Suprapubic skin (tissue), 4 donors: ENCODE data around the gene DYNC2LI1. TPM values are rescaled to one million over a fixed set of nuclear protein-coding genes. Genes with fewer than 3 reads are reported as not detected.

ENCODE experiments used
- DNase-seq, 2 donors: peaks; one replicate each; pipeline ENCODE4 v3.0.0-alpha.2; 2019; ENCODE audit warnings: low spot score in 2 of 2
- H3K27ac ChIP-seq: fragments of 200-600 bp; sonication (generic); one replicate; pipeline ENCODE4 v1.5.1; 2019
- H3K27me3 ChIP-seq: fragments of 200-600 bp; sonication (generic); one replicate; pipeline ENCODE4 v1.5.1; 2019
- H3K36me3 ChIP-seq: fragments of 200-600 bp; sonication (generic); one replicate; pipeline ENCODE4 v1.5.1; 2019
- H3K4me1 ChIP-seq: fragments of 200-600 bp; sonication (generic); one replicate; pipeline ENCODE4 v1.5.1; 2019
- H3K4me3 ChIP-seq: fragments of 200-600 bp; sonication (generic); one replicate; pipeline ENCODE4 v1.5.1; 2019; ENCODE audit warnings: mild to moderate bottlenecking
- H3K9me3 ChIP-seq: fragments of 200-600 bp; sonication (generic); one replicate; pipeline ENCODE4 v1.5.1; 2019
- CTCF ChIP-seq, 2 donors: fragments of 200-600 bp in 1 of 2; fragments of 450-650 bp in 1 of 2; sonication (generic) in 1 of 2; IDR thresholded peaks; one replicate each; pipeline ENCODE4 v1.5.1; 2016 to 2019; ENCODE audit warnings: antibody characterized with exemption in 2 of 2, mild to moderate bottlenecking in 1 of 2, moderate library complexity in 1 of 2
- EP300 ChIP-seq: sonication (generic); formaldehyde crosslinking; IDR thresholded peaks from one replicate; pipeline ENCODE4 v1.6.1; 2017; ENCODE audit warnings: antibody characterized with exemption
- POLR2A ChIP-seq, 2 donors: fragments of 450-650 bp; IDR thresholded peaks; one replicate each; pipeline ENCODE4 v1.6.1; 2017; ENCODE audit warnings: antibody characterized with exemption in 2 of 2, mild to moderate bottlenecking in 2 of 2, moderate library complexity in 2 of 2
- POLR2AphosphoS5 ChIP-seq, 3 donors: sonication (generic); formaldehyde crosslinking; IDR thresholded peaks; one replicate each; pipeline ENCODE4 v1.6.1; 2017; ENCODE audit warnings: antibody characterized with exemption in 3 of 3
- WGBS: methylation state at CpG from one replicate; pipeline ENCODE4 v1.1.5; 2018; 5-methylcytosine and 5-hydroxymethylcytosine counted together
- total RNA-seq, 4 donors: library from RNA; depleted of rRNA; stranded (reverse); fragments of >200 nt; gene quantifications; one replicate each; pipeline ENCODE4 v1.1.0, GENCODE V29; 2016

Gene DYNC2LI1
- total RNA-seq, 4 donors from 2014 or later, result 9.8 to 48.9 (median 21.2) TPM

GRCh38 chr2:43810888-43811287, 37.0 kb downstream of the DYNC2LI1 start:
- Histone ChIP-seq H3K4me3 (no peak overlapping the region), H3K36me3 (peaks cover 44% of the 10 kb centered on the region), H3K27me3 (no peaks in the 10 kb centered on the region), H3K4me1 (no peaks in the 10 kb centered on the region), H3K27ac (no peak overlapping the region), H3K9me3 (no peaks in the 10 kb centered on the region)
- 75% methylated on average over 1 of the region's 1 CpG for WGBS
- TF ChIP-seq POLR2AphosphoS5 (IDR thresholded peaks at IDR 0.05) (no peak), CTCF (IDR thresholded peaks at IDR 0.05) (no peak), EP300 (no peak), POLR2A (IDR thresholded peaks at IDR 0.05) (no peak)
- DNase-seq, result no peak

- no peak overlapping the region for H3K4me3 ChIP-seq
- no peak for TF ChIP-seq POLR2A (IDR thresholded peaks at IDR 0.05)
- TF ChIP-seq CTCF (IDR thresholded peaks at IDR 0.05), result no peak
- no peak for TF ChIP-seq POLR2AphosphoS5 (IDR thresholded peaks at IDR 0.05)
- TF ChIP-seq EP300, result no peak
- no peak overlapping the region for H3K27ac ChIP-seq
- DNase-seq, result no peak
- H3K9me3 ChIP-seq, result no peaks in the 10 kb centered on the region
- no peaks in the 10 kb centered on the region for H3K27me3 ChIP-seq
- no peaks in the 10 kb centered on the region for H3K4me1 ChIP-seq
- WGBS, result 86% methylated on average over 2 of the region's 2 CpGs
- peaks cover 33% of the 10 kb centered on the region for H3K36me3 ChIP-seq
Observed at GRCh38 chr2:43812006-43812405, 38.2 kb downstream of the DYNC2LI1 start.

- H3K27me3 ChIP-seq, result no peaks in the 10 kb centered on the region
- H3K4me1 ChIP-seq, result no peaks in the 10 kb centered on the region
- H3K36me3 ChIP-seq, result peaks cover 33% of the 10 kb centered on the region
- no peak overlapping the region for H3K4me3 ChIP-seq
- DNase-seq, result no peak
- no peaks in the 10 kb centered on the region for H3K9me3 ChIP-seq
- 51% methylated on average over 2 of the region's 2 CpGs for WGBS
- no peak for TF ChIP-seq EP300
- no peak for TF ChIP-seq POLR2AphosphoS5 (IDR thresholded peaks at IDR 0.05)
- TF ChIP-seq CTCF (IDR thresholded peaks at IDR 0.05), result no peak
- TF ChIP-seq POLR2A (IDR thresholded peaks at IDR 0.05), result no peak
- no peak overlapping the region for H3K27ac ChIP-seq
Observed at GRCh38 chr2:43812947-43813346, 39.1 kb downstream of the DYNC2LI1 start.

- Histone ChIP-seq H3K27ac (no peak overlapping the region), H3K4me3 (no peak overlapping the region), H3K9me3 (no peaks in the 10 kb centered on the region), H3K4me1 (no peaks in the 10 kb centered on the region), H3K36me3 (peaks cover 22% of the 10 kb centered on the region), H3K27me3 (no peaks in the 10 kb centered on the region)
- TF ChIP-seq CTCF (IDR thresholded peaks at IDR 0.05), result no peak
- no peak for TF ChIP-seq EP300
- TF ChIP-seq POLR2AphosphoS5 (IDR thresholded peaks at IDR 0.05), result no peak
- no peak for TF ChIP-seq POLR2A (IDR thresholded peaks at IDR 0.05)
- WGBS, result 83% methylated on average over 3 of the region's 3 CpGs
- DNase-seq, result no peak
Observed at GRCh38 chr2:43814711-43815110, 40.9 kb downstream of the DYNC2LI1 start.

GRCh38 chr2:43818761-43819160, 44.9 kb downstream of the DYNC2LI1 start:
- Histone ChIP-seq H3K4me1 (no peaks in the 10 kb centered on the region), H3K4me3 (no peak overlapping the region), H3K36me3 (no peaks in the 10 kb centered on the region), H3K27me3 (no peaks in the 10 kb centered on the region), H3K9me3 (no peaks in the 10 kb centered on the region), H3K27ac (no peak overlapping the region)
- DNase-seq, result no peak
- WGBS, result 49% methylated on average over 5 of the region's 5 CpGs
- TF ChIP-seq POLR2AphosphoS5 (IDR thresholded peaks at IDR 0.05), result no peak
- no peak for TF ChIP-seq CTCF (IDR thresholded peaks at IDR 0.05)
- no peak for TF ChIP-seq POLR2A (IDR thresholded peaks at IDR 0.05)
- TF ChIP-seq EP300, result no peak
